NCI-H524 (cell line): ENCODE measurements around the gene GPM6B.
"Not testable (repeated sequence)": the region's sequence is repeated elsewhere in the genome, so short reads cannot be mapped to it uniquely, and the experiment has no call there.

Experiments
- DNase-seq, 2 experiments: peaks; one replicate each; lab custom pipeline; 2025; lab: John Stamatoyannopoulos, UW

GPM6B gene

GRCh38 chrX:13764281-13764680 lies 52.6 kb downstream of the GPM6B start:
- DNase-seq, result no peak

GRCh38 chrX:13763489-13763888 lies 53.4 kb downstream of the GPM6B start:
- DNase-seq, result no peak

- DNase-seq, result no peak
Observed at GRCh38 chrX:13761606-13762414, 55.1 kb downstream of the GPM6B start.

GRCh38 chrX:13760426-13760825 lies 56.5 kb downstream of the GPM6B start:
- no peak for DNase-seq

GRCh38 chrX:13759152-13759718 lies 57.7 kb downstream of the GPM6B start:
- DNase-seq, result no peak

GRCh38 chrX:13756381-13756780 lies 60.5 kb downstream of the GPM6B start:
- no peak for DNase-seq

- no peak for DNase-seq
Observed at GRCh38 chrX:13755254-13755653, 61.6 kb downstream of the GPM6B start.

GRCh38 chrX:13754765-13755164 lies 62.1 kb downstream of the GPM6B start:
- DNase-seq, result no peak

GRCh38 chrX:13752646-13753045 lies 64.2 kb downstream of the GPM6B start:
- DNase-seq, result peak; percentile 40 to 74

- no peak for DNase-seq
Observed at GRCh38 chrX:13752141-13752540, 64.8 kb downstream of the GPM6B start.

GRCh38 chrX:13750812-13751211 lies 66.1 kb downstream of the GPM6B start:
- no peak for DNase-seq

GRCh38 chrX:13750204-13750603 lies 66.7 kb downstream of the GPM6B start:
- DNase-seq, result peak; percentile 41 to 60

- DNase-seq, result no peak
Observed at GRCh38 chrX:13748486-13748885, 68.4 kb downstream of the GPM6B start.

GRCh38 chrX:13747836-13748235 lies 69.1 kb downstream of the GPM6B start:
- peak in 1 of 2 experiments; percentile 40 for DNase-seq

GRCh38 chrX:13742397-13743176 lies 74.3 kb downstream of the GPM6B start:
- no peak for DNase-seq

- no peak for DNase-seq
Observed at GRCh38 chrX:13741695-13742094, 75.2 kb downstream of the GPM6B start.

- peak; percentile 93 to 97 for DNase-seq
Observed at GRCh38 chrX:13734278-13735172, 82.4 kb downstream of the GPM6B start, which contains the start of the genes OFD1 and TRAPPC2. OFD1 (plus strand) TSS chrX:13734748; CDS start chrX:13735072, 324 bp downstream. TRAPPC2 (minus strand) TSS chrX:13734620; CDS start chrX:13719963, 14,657 bp downstream.

- no peak for DNase-seq
Observed at GRCh38 chrX:13733506-13733905, 83.4 kb downstream of the GPM6B start.

GRCh38 chrX:13732246-13733067 lies 84.4 kb downstream of the GPM6B start:
- DNase-seq, result no peak

- DNase-seq, result not testable (repeated sequence)
Observed at GRCh38 chrX:13730523-13730922, 86.4 kb downstream of the GPM6B start.

- not testable (repeated sequence) for DNase-seq
Observed at GRCh38 chrX:13726583-13726982, 90.3 kb downstream of the GPM6B start.
